IMR-90 (cell line): ENCODE measurements around the gene MAJIN. TPM values are rescaled to one million over a fixed set of nuclear protein-coding genes. Genes with fewer than 3 reads are reported as not detected.

Source experiments
- ATAC-seq: fragments of 200-7000 bp; cut with Tn5 transposase; 2 replicates; pipeline ENCODE4 v1.9.1; 2020; ENCODE audit warnings: low read depth, mild to moderate bottlenecking, moderate library complexity
- BruUV-seq: library from RNA; stranded (reverse); fragments of 400-500 nt; replicated peaks from 2 replicates; lab custom pipeline; 2021; lab: Mats Ljungman, UMichigan
- CTCF ChIA-PET: fragments of 300-600 bp; formaldehyde crosslinking; extraction: SDS; loops from one replicate; lab custom pipeline; 2021; ENCODE audit warnings: antibody characterized with exemption; lab: Yijun Ruan, JAX
- POLR2A ChIA-PET: fragments of 300-600 bp; sonication (Branson Sonifier 250); formaldehyde crosslinking; loops from one replicate; lab custom pipeline; 2022; ENCODE audit warnings: antibody characterized with exemption; ENCODE audit not compliant: unreplicated experiment; lab: Charles Lee
- DNase-seq: peaks from one replicate; pipeline ENCODE4 v3.0.0; 2013
- H2AFZ ChIP-seq: replicated peaks from 2 replicates; pipeline ENCODE3; 2013; ENCODE audit warnings: low read length, mild to moderate bottlenecking; ENCODE audit not compliant: poor library complexity
- H2AK5ac ChIP-seq: 2 replicates; pipeline ENCODE4 v1.6.1; 2013; ENCODE audit warnings: low read depth, low read length, inconsistent platforms
- H2AK9ac ChIP-seq: replicated peaks from 2 replicates; pipeline ENCODE3; 2013; ENCODE audit warnings: mild to moderate bottlenecking, low read depth, low read length, moderate library complexity; ENCODE audit not compliant: poor library complexity
- H2BK120ac ChIP-seq: 2 replicates; pipeline ENCODE4 v1.6.1; 2013; ENCODE audit warnings: low read depth, low read length, inconsistent platforms
- H2BK15ac ChIP-seq: 3 replicates; pipeline ENCODE4 v1.6.1; 2013; ENCODE audit warnings: low read depth, low read length, inconsistent platforms
- H2BK20ac ChIP-seq: 2 replicates; pipeline ENCODE4 v1.6.1; 2013; ENCODE audit warnings: low read depth, mild to moderate bottlenecking, inconsistent platforms, low read length, moderate library complexity
- H2BK5ac ChIP-seq: 2 replicates; pipeline ENCODE4 v1.6.1; 2013; ENCODE audit warnings: mild to moderate bottlenecking, low read depth, low read length, inconsistent platforms; ENCODE audit not compliant: poor library complexity, severe bottlenecking
- H3K14ac ChIP-seq: replicated peaks from 2 replicates; pipeline ENCODE4 v1.6.1; 2013; ENCODE audit warnings: low read depth, low read length, inconsistent platforms
- H3K18ac ChIP-seq: 2 replicates; pipeline ENCODE4 v1.6.1; 2013; ENCODE audit warnings: low read depth, low read length, control low read depth
- H3K23ac ChIP-seq: 2 replicates; pipeline ENCODE4 v1.6.1; 2013; ENCODE audit warnings: low read depth, low read length, inconsistent platforms
- H3K27ac ChIP-seq: 2 replicates; pipeline ENCODE4 v1.5.1; 2013; ENCODE audit warnings: mild to moderate bottlenecking, control low read depth, low read length; ENCODE audit not compliant: insufficient read depth
- H3K27me3 ChIP-seq: 2 replicates; pipeline ENCODE4 v1.6.1; 2013; ENCODE audit warnings: low read length; ENCODE audit not compliant: control insufficient read depth, insufficient read depth
- H3K36me3 ChIP-seq: 2 replicates; pipeline ENCODE4 v1.6.1; 2013; ENCODE audit warnings: low read length, mixed read lengths; ENCODE audit not compliant: control insufficient read depth, insufficient read depth
- H3K4ac ChIP-seq: 2 replicates; pipeline ENCODE4 v1.6.1; 2013; ENCODE audit warnings: low read depth, low read length, inconsistent platforms
- H3K4me1 ChIP-seq: 2 replicates; pipeline ENCODE4 v1.6.1; 2013; ENCODE audit warnings: low read length, mixed read lengths; ENCODE audit not compliant: control insufficient read depth, insufficient read depth
- H3K4me2 ChIP-seq: 2 replicates; pipeline ENCODE4 v1.6.1; 2013; ENCODE audit warnings: low read depth, mild to moderate bottlenecking, control low read depth, low read length, moderate library complexity
- H3K4me3 ChIP-seq: 2 replicates; pipeline ENCODE4 v1.5.1; 2013; ENCODE audit warnings: low read depth, mild to moderate bottlenecking, control low read depth, low read length, moderate library complexity; ENCODE audit not compliant: insufficient read depth
- H3K56ac ChIP-seq: 2 replicates; pipeline ENCODE4 v1.6.1; 2013; ENCODE audit warnings: low read length, inconsistent platforms; ENCODE audit not compliant: insufficient read depth; ENCODE audit errors: extremely low read depth
- H3K79me1 ChIP-seq, 2 experiments: 2 replicates each; pipeline ENCODE4 v1.6.1; 2013; ENCODE audit warnings: low read length in 2 of 2, inconsistent platforms in 1 of 2, low read depth in 1 of 2
- H3K9ac ChIP-seq: 2 replicates; pipeline ENCODE4 v1.6.1; 2013; ENCODE audit warnings: low read depth, low read length, control low read depth
- H3K9me1 ChIP-seq: 2 replicates; pipeline ENCODE4 v1.6.1; 2013; ENCODE audit warnings: low read length, inconsistent platforms; ENCODE audit not compliant: insufficient read depth
- H3K9me3 ChIP-seq: 2 replicates; pipeline ENCODE4 v1.6.1; 2013; ENCODE audit warnings: low read length; ENCODE audit not compliant: control insufficient read depth, insufficient read depth
- H4K20me1 ChIP-seq: 2 replicates; pipeline ENCODE4 v1.6.1; 2013; ENCODE audit warnings: low read length, inconsistent platforms; ENCODE audit not compliant: insufficient read depth
- H4K5ac ChIP-seq: 2 replicates; pipeline ENCODE4 v1.6.1; 2013; ENCODE audit warnings: mild to moderate bottlenecking, low read depth, low read length, control low read depth
- H4K8ac ChIP-seq, 2 experiments: 2 replicates each; pipeline ENCODE4 v1.6.1; 2013; ENCODE audit warnings: low read depth in 2 of 2, low read length in 2 of 2, control low read depth in 1 of 2, inconsistent platforms in 1 of 2
- H4K91ac ChIP-seq: 2 replicates; pipeline ENCODE4 v1.6.1; 2013; ENCODE audit warnings: low read depth, low read length, inconsistent platforms; ENCODE audit not compliant: insufficient read depth
- BHLHE40 ChIP-seq: fragments of 150-350 bp; IDR thresholded peaks from 2 replicates; pipeline ENCODE4 v1.6.1; 2016; ENCODE audit warnings: mild to moderate bottlenecking, low read depth, low read length
- CEBPB ChIP-seq: IDR thresholded peaks from 2 replicates; pipeline ENCODE4 v1.6.1; 2012; ENCODE audit warnings: low read depth, low read length, improper control_type of control experiment
- CHD1 ChIP-seq: IDR thresholded peaks from 2 replicates; pipeline ENCODE4 v1.6.1; 2012; ENCODE audit warnings: low read depth, low read length, improper control_type of control experiment
- CTCF ChIP-seq: conservative IDR thresholded peaks from 2 replicates; pipeline ENCODE4 v1.5.1; 2012; ENCODE audit warnings: mild to moderate bottlenecking, low read depth, low read length, improper control_type of control experiment
- ELK1 ChIP-seq: fragments of 150-350 bp; IDR thresholded peaks from 2 replicates; pipeline ENCODE4 v1.6.1; 2016; ENCODE audit warnings: low read depth, mild to moderate bottlenecking, low read length, moderate library complexity, borderline replicate concordance
- FOS ChIP-seq: fragments of 150-350 bp; IDR thresholded peaks from 2 replicates; pipeline ENCODE4 v1.6.1; 2016; ENCODE audit warnings: low read depth, low read length
- MAFK ChIP-seq: IDR thresholded peaks from 2 replicates; pipeline ENCODE4 v1.6.1; 2012; ENCODE audit warnings: low read depth, low read length, improper control_type of control experiment
- MAZ ChIP-seq: IDR thresholded peaks from 2 replicates; pipeline ENCODE4 v1.6.1; 2012; ENCODE audit warnings: low read depth, mild to moderate bottlenecking, low read length, improper control_type of control experiment, moderate library complexity, borderline replicate concordance
- MXI1 ChIP-seq: IDR thresholded peaks from 2 replicates; pipeline ENCODE4 v1.6.1; 2012; ENCODE audit warnings: low read depth, mild to moderate bottlenecking, low read length, moderate library complexity, borderline replicate concordance
- NFE2L2 ChIP-seq: fragments of 150-350 bp; IDR thresholded peaks from 2 replicates; pipeline ENCODE4 v1.6.1; 2016; ENCODE audit warnings: low read depth, mild to moderate bottlenecking, low read length
- POLR2A ChIP-seq: IDR thresholded peaks from 2 replicates; pipeline ENCODE4 v1.6.1; 2012; ENCODE audit warnings: mild to moderate bottlenecking, low read depth, low read length
- RAD21 ChIP-seq: IDR thresholded peaks from 2 replicates; pipeline ENCODE4 v1.6.1; 2012; ENCODE audit warnings: low read length, improper control_type of control experiment
- RCOR1 ChIP-seq: IDR thresholded peaks from 2 replicates; pipeline ENCODE4 v1.6.1; 2012; ENCODE audit warnings: mild to moderate bottlenecking, low read length, improper control_type of control experiment; ENCODE audit not compliant: insufficient replicate concordance
- SMC3 ChIP-seq: fragments of 150-350 bp; IDR thresholded peaks from 2 replicates; pipeline ENCODE4 v1.6.1; 2016; ENCODE audit warnings: low read depth, mild to moderate bottlenecking, antibody characterized with exemption, low read length, moderate library complexity
- USF2 ChIP-seq: fragments of 150-350 bp; IDR thresholded peaks from 2 replicates; pipeline ENCODE4 v1.6.1; 2017; ENCODE audit warnings: mild to moderate bottlenecking, antibody characterized with exemption, low read length, low read depth
- WGBS, 2 experiments: methylation state at CpG; one replicate each; pipeline versions ENCODE4 v1.1.5 to v1.1.7; 2013; ENCODE audit warnings: missing lambda C conversion rate in 2 of 2; ENCODE audit not compliant: insufficient read length in 1 of 2; ENCODE audit errors: extremely low coverage in 2 of 2; 5-methylcytosine and 5-hydroxymethylcytosine counted together
- dilution Hi-C: fragments of 300-500 bp; cut with HindIII; formaldehyde crosslinking; loops from one replicate; pipeline ENCODE4 v1.14.3; 2018; ENCODE audit warnings: low sequenced_read_pairs; ENCODE audit not compliant: unreplicated experiment
- in situ Hi-C: fragments of 300-500 bp; cut with MboI; formaldehyde crosslinking; loops from 3 replicates; pipeline ENCODE4 v1.14.3; 2019; ENCODE audit warnings: low sequenced_read_pairs, inconsistent platforms, mixed read lengths
- intact Hi-C: fragments of 100-400 bp; cut with micrococcal nuclease; formaldehyde crosslinking; loops from 2 replicates; pipeline ENCODE4 v1.10.0; 2022
- polyA plus RNA-seq, 3 experiments: library from polyadenylated mRNA; depleted of rRNA; stranded (reverse); fragments of >200 nt; gene quantifications; 2 replicates each; pipeline ENCODE4 v1.2.3, GENCODE V29; 2012; ENCODE audit warnings: low replicate concordance in 1 of 3
- total RNA-seq: library from RNA; depleted of rRNA; stranded (reverse); fragments of >200 nt; gene quantifications from 2 replicates; pipeline ENCODE4 v1.2.3, GENCODE V29; 2012

MAJIN gene
- total and polyA plus RNA-seq, 2 of the 4 experiments (the other 2 are of a cell fraction): not detected

- H3K14ac ChIP-seq: no peak overlapping the region
- intact Hi-C loops (no loop called here), in situ Hi-C loops (no loop called here), dilution Hi-C loops (no loop called here)
- no peak overlapping the region for H4K91ac ChIP-seq
- no peak overlapping the region for H2BK5ac ChIP-seq
- no peak overlapping the region for H3K18ac ChIP-seq
- H3K4me3 ChIP-seq: no peak overlapping the region
- no peak overlapping the region for H3K23ac ChIP-seq
- DNase-seq: no peak
- H4K20me1 ChIP-seq: no peaks in the 10 kb centered on the region; the same call in 1 of the 2 replicates
- peaks cover 61% of the 10 kb centered on the region for H3K36me3 ChIP-seq
- no peak overlapping the region for H2AFZ ChIP-seq
- CTCF ChIA-PET: no interaction called here
- H3K9me3 ChIP-seq: no peaks in the 10 kb centered on the region
- H3K56ac ChIP-seq: no peak overlapping the region
- H4K8ac ChIP-seq: no peak overlapping the region
- no peak overlapping the region for H2BK15ac ChIP-seq
- no peak overlapping the region for H3K9ac ChIP-seq
- no peak overlapping the region for H2BK120ac ChIP-seq
- no peak overlapping the region for H4K5ac ChIP-seq
- H3K4ac ChIP-seq: no peak overlapping the region
- H2AK9ac ChIP-seq: no peak overlapping the region
- H3K27me3 ChIP-seq: no peaks in the 10 kb centered on the region
- no peak overlapping the region for H3K27ac ChIP-seq
- POLR2A ChIA-PET: no interaction called here
- H3K4me2 ChIP-seq: no peak overlapping the region
- peaks cover 4% of the 10 kb centered on the region for H3K4me1 ChIP-seq
- ATAC-seq: no peak
- WGBS, 2 experiments: 97% methylated on average over 5 of the region's 7 CpGs; no CpG with 5 or more reads in 1 of the 2 experiments
- TF ChIP-seq CHD1 (no peak), POLR2A (no peak), BHLHE40 (no peak), MAFK (no peak), USF2 (no peak), FOS (no peak), NFE2L2 (no peak), MXI1 (no peak), RAD21 (no peak), MAZ (no peak), CEBPB (no peak), RCOR1 (no peak), SMC3 (no peak), CTCF (no peak), ELK1 (no peak)
- BruUV-seq: no TSS peak
- H2BK20ac ChIP-seq: no peak overlapping the region
- H3K9me1 ChIP-seq: no peaks in the 10 kb centered on the region
- H2AK5ac ChIP-seq: no peak overlapping the region
- peaks cover 0 to 17% of the 10 kb centered on the region in 2 experiments; a peak in 2 of 4 replicates for H3K79me1 ChIP-seq
These were observed 60.8 kb downstream of the MAJIN start for GRCh38 chr11:64911142-64911541.
